Regular cardiac myocyte (primary cell): Measurements from ENCODE around the gene TSKU. TPM values are rescaled to one million over a fixed set of nuclear protein-coding genes. Genes with fewer than 3 reads are reported as not detected.

Source experiments
- total RNA-seq: library from RNA; depleted of rRNA; stranded (reverse); fragments of >200 nt; gene quantifications from 2 replicates; pipeline ENCODE4 v1.2.3, GENCODE V29; 2014

TSKU gene, protein sequence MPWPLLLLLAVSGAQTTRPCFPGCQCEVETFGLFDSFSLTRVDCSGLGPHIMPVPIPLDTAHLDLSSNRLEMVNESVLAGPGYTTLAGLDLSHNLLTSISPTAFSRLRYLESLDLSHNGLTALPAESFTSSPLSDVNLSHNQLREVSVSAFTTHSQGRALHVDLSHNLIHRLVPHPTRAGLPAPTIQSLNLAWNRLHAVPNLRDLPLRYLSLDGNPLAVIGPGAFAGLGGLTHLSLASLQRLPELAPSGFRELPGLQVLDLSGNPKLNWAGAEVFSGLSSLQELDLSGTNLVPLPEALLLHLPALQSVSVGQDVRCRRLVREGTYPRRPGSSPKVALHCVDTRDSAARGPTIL
- total RNA-seq, result 10.5 and 15.2 TPM in 2 replicates

DNA sequence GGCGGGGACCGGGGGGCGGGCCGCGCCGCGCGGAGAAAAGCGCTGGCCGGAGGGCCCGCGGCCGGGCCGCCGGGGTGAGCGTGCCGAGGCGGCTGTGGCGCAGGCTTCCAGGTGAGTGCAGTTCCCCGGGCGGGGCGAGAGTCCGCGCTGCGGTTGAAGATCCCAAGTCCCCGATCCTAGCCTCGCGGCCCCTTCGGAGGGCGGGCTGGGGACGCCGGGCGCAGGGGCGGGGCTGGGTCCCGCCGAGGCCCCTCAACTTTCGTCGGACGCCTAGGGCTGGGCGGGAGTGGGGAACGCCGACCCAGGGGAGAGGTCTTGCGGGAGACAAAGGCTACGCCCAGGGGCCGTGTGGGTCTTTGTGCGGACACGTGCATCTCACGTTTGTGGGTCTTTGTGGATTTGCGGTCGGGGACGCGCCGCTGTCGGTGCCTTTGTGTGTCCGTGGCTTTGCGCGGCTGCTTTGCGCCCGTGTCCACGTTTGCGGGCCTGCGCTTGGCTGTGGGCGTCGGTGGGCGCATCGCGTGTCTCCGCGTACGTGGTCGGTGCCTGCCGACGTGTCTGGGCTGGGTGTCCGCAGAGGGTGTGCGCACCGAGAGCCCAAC, at the start of gene TSKU:
Gene TSKU (plus strand): TSS at position 63 of the 602 bp plus-strand sequence. CDS start 12,261 bp downstream, outside the sequence.

Other genes starting within 250 kb of the TSKU start
- 57.8 and 62.5 TPM in 2 replicates for gene LRRC32, start 112.6 kb upstream of the TSKU start, total RNA-seq
- 6.2 and 18.8 TPM in 2 replicates for gene ACER3, start 77.6 kb downstream of the TSKU start, total RNA-seq